ENCODE measurements around the gene GMPS.

The GMPS gene

GRCh38 chr3:155963570-155963969 is 93.1 kb downstream of the GMPS start:
- TF ChIP-seq CTCF (IDR thresholded peaks at IDR 0.05; ENCODE audit: extremely low read depth, missing control alignments): no peak
- no peak for DNase-seq (ENCODE audit: low spot score)

DNA sequence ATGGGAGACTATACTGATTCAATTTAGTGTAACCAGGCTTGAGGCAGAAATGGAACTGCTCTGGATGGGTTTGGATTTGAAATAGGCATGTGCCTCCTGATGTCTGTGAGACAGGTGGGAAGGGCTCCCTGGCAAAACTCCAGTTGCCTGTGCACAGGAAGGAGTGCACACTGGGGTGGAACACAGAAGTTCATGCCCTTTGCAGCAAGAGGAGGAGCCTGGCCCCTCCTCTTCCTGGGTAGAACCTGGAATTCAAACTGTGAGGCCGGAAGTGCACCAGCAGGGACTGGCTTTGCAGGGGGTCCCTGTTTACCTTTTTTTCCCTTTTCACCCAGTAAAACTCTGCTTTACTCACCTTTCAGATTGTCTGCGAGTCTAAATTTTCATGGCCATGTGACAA is 99.9 kb downstream of the GMPS start:
- no peak for DNase-seq (ENCODE audit: low spot score)
- no peak for TF ChIP-seq CTCF (IDR thresholded peaks at IDR 0.05; ENCODE audit: extremely low read depth, missing control alignments)

- no peak for DNase-seq (ENCODE audit: low spot score)
- TF ChIP-seq CTCF (IDR thresholded peaks at IDR 0.05; ENCODE audit: extremely low read depth, missing control alignments): no peak
Observed at GRCh38 chr3:155972885-155973584, 102.6 kb downstream of the GMPS start.

GRCh38 chr3:155978324-155978723 is 107.9 kb downstream of the GMPS start:
- no peak for DNase-seq (ENCODE audit: low spot score)
- TF ChIP-seq CTCF (IDR thresholded peaks at IDR 0.05; ENCODE audit: extremely low read depth, missing control alignments): no peak

- TF ChIP-seq CTCF (IDR thresholded peaks at IDR 0.05; ENCODE audit: extremely low read depth, missing control alignments): no peak
- no peak for DNase-seq (ENCODE audit: low spot score)
Observed at GRCh38 chr3:155979746-155980145, 109.3 kb downstream of the GMPS start.

- no peak for TF ChIP-seq CTCF (IDR thresholded peaks at IDR 0.05; ENCODE audit: extremely low read depth, missing control alignments)
- DNase-seq (ENCODE audit: low spot score): no peak
Observed at GRCh38 chr3:155981669-155982068, 111.2 kb downstream of the GMPS start.

- no peak for DNase-seq (ENCODE audit: low spot score)
- no peak for TF ChIP-seq CTCF (IDR thresholded peaks at IDR 0.05; ENCODE audit: extremely low read depth, missing control alignments)
Observed at GRCh38 chr3:155983834-155984474, 113.5 kb downstream of the GMPS start.
